SK-N-SH (cell line): ENCODE data around the gene GPR68.

ENCODE experiments used
- CTCF ChIP-seq: fragments of 200-600 bp; sonication (generic); IDR thresholded peaks from 2 replicates; pipeline ENCODE4 v1.6.1; 2017; ENCODE audit warnings: antibody characterized with exemption, mild to moderate bottlenecking, moderate library complexity
- EZH2phosphoT487 ChIP-seq: fragments of 200-600 bp; sonication (generic); IDR thresholded peaks from 2 replicates; pipeline ENCODE4 v1.6.1; 2017; ENCODE audit warnings: low read depth, mixed run types, mild to moderate bottlenecking, antibody characterized with exemption, moderate library complexity, borderline replicate concordance
- MEF2A ChIP-seq: IDR thresholded peaks from 2 replicates; pipeline ENCODE4 v1.4.0; 2012; ENCODE audit warnings: low read depth, borderline replicate concordance
- NRF1 ChIP-seq: IDR thresholded peaks from 2 replicates; pipeline ENCODE4 v1.6.1; 2012; ENCODE audit warnings: low read depth, mild to moderate bottlenecking, low read length
- POLR2AphosphoS5 ChIP-seq: IDR thresholded peaks from 2 replicates; pipeline ENCODE4 v1.6.1; 2012; ENCODE audit warnings: low read depth, low read length
- SMC3 ChIP-seq: IDR thresholded peaks from 2 replicates; pipeline ENCODE4 v1.6.1; 2012; ENCODE audit warnings: low read depth, low read length, improper control_type of control experiment
- TAF1 ChIP-seq: IDR thresholded peaks from 2 replicates; pipeline ENCODE4 v1.6.1; 2012; ENCODE audit warnings: low read depth, mild to moderate bottlenecking, low read length, moderate library complexity, borderline replicate concordance
- TCF12 ChIP-seq: IDR thresholded peaks from 2 replicates; pipeline ENCODE4 v1.4.0; 2012

- TF ChIP-seq MEF2A (no peak), SMC3 (no peak), CTCF (no peak), POLR2AphosphoS5 (no peak), TCF12 (no peak), EZH2phosphoT487 (no peak), TAF1 (no peak), NRF1 (no peak)
These were observed 27.1 kb upstream of the GPR68 start for GRCh38 chr14:91271639-91272038.
